Colon (tissue), 2 donors: ENCODE results near the gene HORMAD2.
"Not testable (repeated sequence)": the region's sequence is repeated elsewhere in the genome, so short reads cannot be mapped to it uniquely, and the experiment has no call there.

Experiments
- FAIRE-seq: peaks from 2 replicates; lab custom pipeline; 2012; peaks lifted over from hg19 to GRCh38; lab: Jason Lieb, UNC
- donor health status: control.
- donor health status: control.

HORMAD2 gene

GRCh38 chr22:30192427-30192826, 112.2 kb downstream of the HORMAD2 start:
- FAIRE-seq, result no peak

DNA sequence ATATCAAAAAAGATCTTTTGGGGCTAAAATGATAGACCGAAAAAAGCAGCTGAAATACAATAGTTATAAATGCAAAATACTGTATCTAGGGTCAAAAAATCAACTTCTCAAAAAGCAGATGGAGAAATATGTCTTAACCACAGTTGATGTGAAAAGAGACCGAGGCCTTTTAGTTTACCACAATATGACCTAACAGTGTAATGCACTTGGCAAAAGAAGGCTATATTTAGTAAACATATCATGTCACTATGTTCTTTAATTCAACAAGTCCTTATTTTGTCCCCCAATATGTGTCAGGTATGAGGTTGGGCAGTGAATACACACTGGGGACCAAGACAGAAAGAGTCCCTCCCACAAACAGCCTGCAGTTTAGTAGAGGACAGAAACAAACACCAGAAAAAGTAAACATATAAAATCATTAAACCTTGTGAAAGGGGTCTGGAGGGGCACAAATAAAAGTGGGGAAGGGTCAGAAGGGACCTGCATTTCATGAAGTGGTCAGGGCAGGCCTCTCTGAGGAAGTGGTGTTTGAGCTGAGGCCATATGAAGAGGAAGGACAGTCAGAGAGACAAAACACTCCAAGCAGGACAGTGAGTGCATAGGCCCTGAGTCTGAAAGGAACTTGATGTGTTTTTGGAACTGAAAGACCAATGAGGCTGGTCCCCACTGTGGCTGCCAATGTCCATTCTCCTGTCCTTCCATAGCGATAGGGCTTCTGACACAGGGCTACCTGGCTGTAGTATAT, 112.9 kb downstream of the HORMAD2 start:
- no peak for FAIRE-seq

DNA sequence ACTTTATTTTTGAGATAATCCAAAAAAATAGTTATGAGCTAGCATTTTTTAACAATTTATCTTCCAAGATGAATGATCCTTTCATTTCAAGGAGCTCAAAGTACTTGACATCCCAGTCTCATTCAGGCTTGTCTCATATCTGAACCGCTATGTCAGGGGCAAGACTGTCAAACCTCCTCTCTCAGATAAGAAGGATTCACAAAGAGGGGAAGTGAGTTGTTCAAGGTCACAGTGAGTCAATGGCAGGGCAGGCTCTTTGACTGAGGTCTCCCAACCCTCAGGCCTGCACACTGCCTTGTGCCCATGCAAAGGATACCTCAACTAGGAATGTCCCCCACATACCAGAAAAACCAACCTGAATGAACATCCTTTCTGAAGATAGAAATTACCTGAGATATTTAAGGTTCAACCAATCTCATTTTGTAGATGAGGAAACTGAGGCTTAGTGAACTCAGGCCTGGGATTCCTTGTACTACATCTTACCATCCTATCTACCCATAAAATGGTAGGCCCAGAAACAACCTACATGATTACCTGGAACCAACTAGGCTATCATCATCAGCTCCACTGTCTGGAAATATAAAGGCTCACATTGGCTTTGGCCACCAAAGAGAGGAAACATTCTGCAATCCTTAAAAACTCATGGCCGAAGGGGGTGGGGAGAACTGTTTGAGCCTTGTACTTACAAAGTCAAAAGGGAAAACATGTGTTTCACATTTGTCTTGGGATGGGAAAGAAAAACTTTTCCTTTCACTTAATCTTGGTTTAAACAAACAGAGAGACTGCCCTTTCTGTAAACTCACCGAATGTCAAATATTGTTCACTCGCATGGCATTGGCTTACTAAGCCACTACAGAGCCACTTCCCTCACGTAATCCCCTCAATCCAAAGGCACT, 115.2 kb downstream of the HORMAD2 start:
- no peak for FAIRE-seq

GRCh38 chr22:30196141-30196879, 116.0 kb downstream of the HORMAD2 start:
- no peak for FAIRE-seq

GRCh38 chr22:30196880-30197336, 116.6 kb downstream of the HORMAD2 start:
- no peak for FAIRE-seq

DNA sequence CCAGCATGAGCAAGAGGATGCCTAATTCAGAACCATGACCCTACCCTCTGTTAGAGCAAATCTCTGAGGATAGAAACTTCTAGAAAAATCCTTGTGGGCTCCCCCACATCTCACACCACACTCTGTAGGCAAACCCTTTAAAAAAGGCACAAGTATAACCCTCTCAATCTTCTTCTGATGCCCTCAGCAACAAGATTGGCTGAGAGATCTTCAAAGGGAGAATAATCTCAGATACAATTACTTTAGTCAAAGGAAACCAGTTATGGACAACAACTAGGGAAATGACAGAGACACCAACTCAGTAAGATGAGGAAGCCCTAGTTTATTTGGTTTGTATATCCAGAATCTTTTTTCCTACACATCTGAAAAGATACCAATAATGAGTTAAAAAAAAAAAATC, 117.1 kb downstream of the HORMAD2 start:
- FAIRE-seq, result no peak

- no peak for FAIRE-seq
Observed at GRCh38 chr22:30198152-30198825, 118.0 kb downstream of the HORMAD2 start.

- FAIRE-seq, result no peak
Observed at GRCh38 chr22:30198921-30199320, 118.7 kb downstream of the HORMAD2 start.

- FAIRE-seq, result not testable (repeated sequence)
Observed at GRCh38 chr22:30200905-30201304, 120.6 kb downstream of the HORMAD2 start.

DNA sequence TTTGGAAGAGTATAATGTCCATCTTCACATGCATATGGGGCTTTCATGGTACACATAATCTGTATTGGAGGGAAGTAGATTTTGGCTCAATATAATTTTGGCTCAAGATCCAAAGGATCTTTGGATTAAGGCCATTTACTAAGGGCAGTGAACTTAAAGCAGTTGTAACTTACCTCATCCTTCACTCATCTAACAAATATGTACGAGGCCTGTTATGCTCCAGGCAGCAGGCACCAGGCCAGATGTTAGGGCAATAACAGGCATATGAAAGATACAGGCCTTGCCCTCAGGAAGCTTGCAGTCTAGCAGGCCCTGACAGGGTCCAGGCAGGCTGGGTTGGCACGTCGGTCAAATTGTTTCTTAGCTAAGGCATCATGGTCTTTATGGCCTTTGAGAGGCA, 121.7 kb downstream of the HORMAD2 start:
- no peak for FAIRE-seq

- FAIRE-seq, result no peak
Observed at GRCh38 chr22:30202531-30203006, 122.3 kb downstream of the HORMAD2 start.

GRCh38 chr22:30204015-30204741, 123.9 kb downstream of the HORMAD2 start:
- no peak for FAIRE-seq

DNA sequence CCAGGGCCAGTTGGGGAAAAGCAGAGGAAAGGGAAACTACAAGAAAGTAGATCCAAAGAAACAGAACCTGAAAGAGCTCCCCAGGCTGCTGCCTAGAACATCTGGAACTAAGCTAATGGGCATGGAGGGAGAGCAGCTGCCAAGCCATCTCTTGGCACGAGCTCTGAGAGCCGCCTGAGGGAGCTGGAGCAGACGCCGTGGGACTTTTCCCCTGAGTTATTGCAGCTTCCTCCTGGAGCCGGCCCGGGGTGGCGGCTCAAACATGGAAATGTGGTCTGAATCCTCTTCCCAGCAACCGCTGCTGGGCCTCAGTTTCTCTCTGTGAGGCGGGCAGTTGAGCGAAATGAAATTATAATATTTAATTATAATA, 124.5 kb downstream of the HORMAD2 start:
- no peak for FAIRE-seq

- FAIRE-seq, result no peak
Observed at GRCh38 chr22:30205281-30206115, 125.2 kb downstream of the HORMAD2 start.

GRCh38 chr22:30206944-30207343, 126.7 kb downstream of the HORMAD2 start:
- no peak for FAIRE-seq

DNA sequence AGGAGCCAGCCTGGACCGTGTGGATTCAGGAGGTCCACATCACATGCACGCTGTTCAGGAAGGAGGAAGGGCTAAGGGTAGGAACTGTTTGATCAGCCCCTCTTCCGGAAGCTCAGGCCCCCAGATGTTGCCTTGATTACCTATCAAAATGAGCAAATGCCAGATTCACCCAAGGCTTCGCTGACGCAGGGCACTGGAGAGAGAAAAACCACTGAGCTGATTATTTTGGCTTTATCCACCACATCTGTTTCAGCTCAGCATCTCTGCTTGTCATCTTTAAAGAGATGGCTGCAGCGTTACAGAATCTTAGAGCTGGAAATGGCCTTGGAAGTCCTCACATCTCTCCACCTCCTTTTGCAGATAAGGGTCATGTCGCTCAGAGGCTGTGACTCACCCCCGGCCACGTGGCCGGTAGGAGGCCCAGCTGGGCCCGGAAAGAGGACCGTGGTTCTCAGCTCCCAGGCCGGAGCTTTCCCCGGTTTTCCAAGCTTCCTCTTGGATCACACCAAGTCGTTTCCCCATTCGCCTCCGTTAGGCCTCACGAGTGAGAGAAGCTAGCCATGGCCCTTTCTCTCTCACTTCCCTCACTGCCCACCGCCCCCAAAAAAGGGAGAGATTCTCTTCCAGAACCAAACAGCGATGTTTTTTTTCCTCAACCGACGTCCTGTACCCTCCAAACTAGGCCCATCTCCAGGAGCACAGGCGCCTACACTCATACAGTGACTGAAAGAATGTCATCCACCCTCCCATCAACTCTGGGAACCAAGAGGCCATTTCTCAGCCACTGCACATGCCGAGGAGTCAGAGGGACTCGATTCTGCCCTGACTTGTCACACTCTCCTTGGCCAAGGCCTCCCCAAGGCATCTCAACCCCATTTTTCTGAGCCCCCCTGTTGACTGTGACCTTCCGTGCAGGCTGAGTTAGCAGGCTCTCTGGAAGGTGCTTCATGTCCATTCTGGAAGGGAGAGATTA, 128.7 kb downstream of the HORMAD2 start:
- no peak for FAIRE-seq

- no peak for FAIRE-seq
Observed at GRCh38 chr22:30209642-30210041, 129.4 kb downstream of the HORMAD2 start.

DNA sequence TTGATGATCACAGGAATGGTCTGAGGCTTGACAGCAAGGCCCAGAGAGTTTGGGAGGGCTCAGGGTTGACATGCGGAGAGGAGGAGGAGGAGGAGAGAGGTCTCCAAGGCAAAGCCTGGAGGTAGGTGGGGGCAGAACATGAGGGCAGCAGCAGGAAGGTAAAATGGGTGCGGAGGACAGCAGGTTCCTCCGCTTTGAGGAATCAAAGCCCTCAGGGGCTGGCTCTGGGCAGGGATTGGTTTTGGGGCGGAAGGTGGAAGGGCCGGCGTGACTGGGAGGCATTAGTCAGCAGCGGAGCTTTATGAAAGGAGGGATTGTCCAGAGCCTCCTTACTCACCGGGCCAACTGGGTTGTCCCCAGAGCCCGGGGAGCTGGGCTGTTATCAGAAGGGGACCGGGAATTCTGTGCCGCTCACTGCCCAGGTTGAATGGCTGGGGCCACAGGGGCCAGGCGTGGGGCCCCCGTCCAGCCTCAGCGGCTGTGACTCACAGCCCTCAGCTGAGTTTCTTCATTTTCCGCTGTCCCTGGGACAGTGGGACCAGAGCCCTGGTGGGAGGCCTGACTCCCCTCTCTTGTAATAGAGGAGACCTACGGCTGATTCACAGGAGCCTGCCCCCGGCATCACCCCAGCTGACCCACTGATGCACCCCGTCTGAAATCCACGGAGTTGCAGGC, 130.1 kb downstream of the HORMAD2 start:
- FAIRE-seq, result no peak
